GM19025 (cell line): Measurements from ENCODE around the gene DIPK1B.

Experiments used
- ATAC-seq: cut with Tn5 transposase; IDR thresholded peaks from one replicate; pipeline ENCODE4 v1.9.1; 2021; ENCODE audit warnings: mild to moderate bottlenecking, low read depth, moderate library complexity; ENCODE audit not compliant: unreplicated experiment

DIPK1B gene

GRCh38 chr9:136685790-136686533 is 26.4 kb upstream of the DIPK1B start:
- ATAC-seq, result no peak

- ATAC-seq, result no peak
Measured at GRCh38 chr9:136686534-136686793, 25.9 kb upstream of the DIPK1B start.

GRCh38 chr9:136686794-136687711 is 25.3 kb upstream of the DIPK1B start, which contains the start of gene AGPAT2:
Gene AGPAT2, minus strand, starts transcription at chr9:136687457. Its CDS starts 100 bp downstream, at chr9:136687357.
- ATAC-seq, result peak; percentile 72

- no peak for ATAC-seq
Measured at GRCh38 chr9:136687721-136688223, 24.6 kb upstream of the DIPK1B start.

DNA sequence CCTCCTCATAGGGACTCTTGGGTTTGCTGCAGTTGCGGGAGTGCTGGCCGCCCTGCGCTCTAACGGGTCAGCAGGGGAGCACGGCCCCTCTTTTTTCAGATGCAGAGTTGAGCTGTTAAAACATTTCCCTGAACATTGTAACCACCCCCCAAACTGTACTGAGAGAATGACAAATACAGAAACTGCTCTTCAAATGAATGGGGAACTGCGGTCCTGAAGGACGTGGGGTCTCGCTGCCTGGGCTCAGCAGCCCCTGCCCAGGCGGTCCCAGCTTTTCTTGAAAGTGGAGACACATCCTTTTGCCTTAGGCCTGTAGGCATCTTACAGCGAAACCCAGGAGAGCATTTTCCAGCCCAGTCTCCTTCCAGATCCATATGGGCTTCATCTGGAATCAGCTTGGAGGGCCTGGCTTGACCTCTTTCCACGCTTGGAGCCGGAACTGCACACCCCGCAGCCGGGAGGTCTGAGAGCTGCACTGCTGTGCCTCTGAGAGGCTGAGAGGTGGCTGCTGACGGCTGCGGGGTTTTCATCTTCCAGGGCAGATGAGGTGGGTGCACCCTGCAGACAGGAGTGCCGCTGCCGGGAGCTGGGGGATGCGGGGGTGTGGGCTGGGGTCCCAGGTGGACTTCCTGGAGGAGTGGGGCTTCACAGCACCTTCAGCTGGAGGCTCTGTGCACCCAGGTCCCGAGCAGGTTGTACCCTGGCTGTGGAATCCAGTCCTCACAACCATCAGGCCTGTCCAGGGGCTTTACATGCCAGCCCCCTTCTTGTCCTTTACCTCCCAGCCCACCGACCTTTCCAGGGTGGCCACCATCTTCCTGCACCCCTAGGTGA is 23.9 kb upstream of the DIPK1B start:
- ATAC-seq, result no peak

GRCh38 chr9:136689108-136689460 is 23.3 kb upstream of the DIPK1B start:
- ATAC-seq, result no peak

GRCh38 chr9:136690104-136690805 is 22.1 kb upstream of the DIPK1B start:
- ATAC-seq, result no peak

- ATAC-seq, result no peak
Measured at GRCh38 chr9:136690806-136691261, 21.5 kb upstream of the DIPK1B start.

- ATAC-seq, result no peak
Measured at GRCh38 chr9:136691316-136692184, 20.8 kb upstream of the DIPK1B start.

GRCh38 chr9:136692185-136693134 is 19.9 kb upstream of the DIPK1B start:
- no peak for ATAC-seq

GRCh38 chr9:136693135-136693489 is 19.3 kb upstream of the DIPK1B start:
- no peak for ATAC-seq

DNA sequence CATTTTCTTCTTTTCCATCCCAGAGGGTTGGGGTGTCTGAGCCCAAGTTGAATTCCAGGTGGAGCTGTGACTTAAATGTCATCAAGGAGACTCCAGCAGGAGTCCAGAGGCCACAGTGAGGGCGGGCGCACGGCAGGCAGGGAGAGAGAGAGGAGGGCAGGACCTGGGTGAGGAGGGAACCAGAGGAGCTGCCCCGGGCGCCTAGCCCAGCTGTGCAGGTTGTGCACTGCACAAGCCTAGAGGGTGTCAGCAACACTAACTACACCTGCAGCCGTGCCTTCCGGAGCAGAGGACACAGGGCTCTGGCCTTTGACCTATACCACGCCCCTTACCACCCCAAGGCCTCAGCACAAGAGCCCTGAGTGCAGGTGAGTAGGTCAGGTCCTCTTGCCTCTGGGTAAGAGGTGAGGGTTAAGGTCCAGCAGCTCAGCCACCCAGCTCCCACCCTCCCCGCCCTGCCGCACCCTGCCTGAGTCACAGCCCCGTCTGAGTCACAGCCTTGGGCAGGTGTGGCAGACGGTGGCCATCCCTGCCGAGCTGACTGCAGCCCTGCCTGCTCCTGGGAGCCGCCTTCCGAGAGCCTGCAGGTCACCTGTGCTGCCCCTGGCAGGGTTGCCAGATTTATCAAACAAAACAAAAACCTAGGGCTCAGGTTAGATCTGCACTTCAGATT is 18.7 kb upstream of the DIPK1B start:
- no peak for ATAC-seq

DNA sequence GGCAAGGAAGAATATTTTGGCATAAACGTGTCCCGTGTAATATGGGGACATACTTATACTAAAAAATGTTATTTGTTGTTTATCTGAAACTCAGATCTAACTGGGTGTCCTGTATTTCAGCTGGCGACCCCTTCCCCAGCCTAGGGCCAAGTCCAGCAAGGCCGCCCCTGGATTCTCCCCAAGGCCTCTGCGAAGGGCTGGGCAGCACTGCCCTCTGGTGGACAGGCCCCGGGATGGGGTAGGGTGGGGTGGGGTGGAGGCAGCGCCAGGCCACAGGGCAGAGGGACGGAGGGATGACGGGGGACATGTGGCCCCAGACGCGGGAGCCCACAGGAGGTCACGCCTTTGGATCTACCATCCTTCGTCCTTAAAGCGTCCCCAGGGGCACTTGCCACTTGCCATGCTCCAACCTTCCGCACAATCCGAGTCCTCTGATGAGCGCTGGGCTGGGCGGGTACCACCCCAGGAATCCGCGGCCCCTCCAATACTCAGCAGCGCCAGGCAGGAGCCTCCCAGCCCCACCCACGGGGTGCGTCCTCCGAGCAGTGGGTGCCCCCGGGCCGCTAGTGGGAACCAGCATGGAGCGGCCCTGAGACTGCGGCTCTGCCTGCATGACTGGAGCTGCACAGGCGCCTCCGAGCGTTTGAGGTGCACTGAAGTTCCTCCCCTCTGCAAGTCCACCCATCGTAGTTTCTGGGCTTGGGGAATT is 18.1 kb upstream of the DIPK1B start:
- ATAC-seq, result no peak

GRCh38 chr9:136694872-136695247 is 17.5 kb upstream of the DIPK1B start:
- ATAC-seq, result no peak

DNA sequence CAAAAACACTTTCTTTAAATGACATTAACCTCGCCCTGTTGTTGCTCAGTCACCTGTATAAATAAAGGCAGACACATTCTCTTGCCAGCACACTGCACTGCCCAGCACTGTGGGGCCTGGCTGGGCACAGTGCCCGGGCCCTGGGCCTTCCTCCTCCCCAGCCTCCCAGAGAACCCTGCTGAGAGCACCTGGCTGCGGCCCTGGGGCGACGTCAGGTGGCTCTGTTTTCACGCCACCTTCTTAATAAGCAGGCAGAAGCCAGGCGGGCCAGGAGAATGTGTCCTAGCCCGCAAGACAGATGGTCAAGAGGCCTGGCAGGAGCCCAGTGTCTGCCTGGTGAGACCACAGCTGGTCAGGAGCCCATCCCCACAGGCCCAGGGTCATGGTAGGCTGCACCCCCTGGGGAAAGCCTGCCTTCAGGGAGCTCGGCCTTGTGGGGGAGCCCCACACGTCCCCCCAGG is 16.9 kb upstream of the DIPK1B start:
- no peak for ATAC-seq

DNA sequence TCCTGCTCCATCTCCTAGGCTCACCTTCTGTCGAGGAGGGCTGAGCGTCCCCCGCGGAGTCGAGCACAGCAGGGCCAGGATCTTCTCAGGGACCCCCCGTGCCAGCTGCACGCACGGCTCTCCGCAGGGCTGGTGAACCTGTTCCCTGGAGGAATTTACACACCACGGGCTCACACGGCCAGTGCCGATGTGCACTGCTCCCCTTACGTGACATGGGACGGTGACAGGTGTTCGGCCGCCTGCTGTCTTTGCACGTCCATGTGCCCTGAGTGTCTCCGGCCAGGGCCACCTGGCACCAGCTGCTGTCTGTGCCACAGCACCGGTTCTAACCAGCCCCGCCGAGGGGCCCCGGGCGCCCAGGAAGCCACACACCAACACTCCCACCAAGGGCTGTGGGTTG is 16.4 kb upstream of the DIPK1B start:
- ATAC-seq, result no peak

DNA sequence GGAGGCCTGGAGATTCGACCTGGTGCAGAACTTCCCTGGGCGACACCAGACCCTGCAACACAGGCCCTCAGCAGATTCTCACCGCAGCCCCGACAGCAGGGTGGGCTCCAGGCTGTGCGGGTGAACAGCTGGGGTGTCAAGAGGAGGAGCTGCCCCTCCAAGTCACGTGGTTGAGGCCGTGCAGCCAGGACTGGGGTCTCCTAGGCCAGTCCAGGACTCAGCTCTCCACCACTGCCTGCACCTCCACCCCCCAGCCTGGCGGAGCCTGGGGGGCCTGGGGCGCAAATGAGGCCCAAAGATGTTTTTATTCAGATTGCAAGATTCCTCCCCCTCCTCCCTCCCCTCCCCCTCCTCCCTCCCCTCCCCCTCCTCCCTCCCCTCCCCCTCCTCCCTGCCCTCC is 15.9 kb upstream of the DIPK1B start:
- ATAC-seq, result no peak
